A549 (cell line): ENCODE measurements around the gene HAUS6. TPM values are rescaled to one million over a fixed set of nuclear protein-coding genes. Genes with fewer than 3 reads are reported as not detected.

Experiments used
- ATAC-seq, 2 experiments: fragments of 200-7000 bp in 1 of 2; fragments of >200 bp in 1 of 2; cut with Nextera tagmentation in 1 of 2; cut with Tn5 transposase in 1 of 2; 3 replicates each; pipeline versions ENCODE4 v1.8.0 to v1.9.1; 2018 to 2020; ENCODE audit warnings: mild to moderate bottlenecking in 1 of 2, moderate library complexity in 1 of 2
- CTCF ChIA-PET: fragments of 300-600 bp; sonication (Branson Sonifier 250); formaldehyde crosslinking; extraction: SDS; loops from one replicate; lab custom pipeline; 2021; ENCODE audit warnings: antibody characterized with exemption, inconsistent platforms; lab: Yijun Ruan, JAX
- POLR2A ChIA-PET: fragments of 350-600 bp; formaldehyde crosslinking; extraction: SDS; loops from one replicate; lab custom pipeline; 2021; ENCODE audit warnings: antibody characterized with exemption, inconsistent platforms; lab: Yijun Ruan, JAX
- DNase-seq, 2 experiments: peaks; one replicate each; pipeline versions ENCODE4 v3.0.0 to v3.0.0-alpha.2; 2011 to 2016; ENCODE audit warnings: low read depth in 1 of 2, low spot score in 1 of 2
- FAIRE-seq: peaks from 2 replicates; lab custom pipeline; 2011; peaks lifted over from hg19 to GRCh38; lab: Jason Lieb, UNC
- H3K27ac ChIP-seq, 2 experiments: fragments of >200 bp; sonication (Bioruptor Twin); formaldehyde crosslinking; 3 replicates each; pipeline ENCODE4 v1.5.1; 2016 to 2017
- H3K4me1 ChIP-seq: fragments of >200 bp; sonication (Bioruptor Twin); formaldehyde crosslinking; 3 replicates; pipeline ENCODE4 v1.6.1; 2016
- H3K4me2 ChIP-seq: fragments of >200 bp; sonication (Bioruptor Twin); formaldehyde crosslinking; 3 replicates; pipeline ENCODE4 v1.6.1; 2016
- H3K4me3 ChIP-seq: fragments of >200 bp; sonication (Bioruptor Twin); formaldehyde crosslinking; 3 replicates; pipeline ENCODE4 v1.5.1; 2016
- H3K9me3 ChIP-seq: fragments of >200 bp; sonication (Bioruptor Twin); formaldehyde crosslinking; 3 replicates; pipeline ENCODE4 v1.6.1; 2016
- ATOH8 ChIP-seq: fragments of 250-450 bp; sonication (Bioruptor Pico); IDR thresholded peaks from 2 replicates; pipeline ENCODE4 v1.5.0; 2020; ENCODE audit warnings: low read depth, mild to moderate bottlenecking, moderate library complexity
- BCL3 ChIP-seq: fragments of >200 bp; sonication (Bioruptor Twin); formaldehyde crosslinking; IDR thresholded peaks from 3 replicates; pipeline ENCODE4 v1.6.1; 2016
- BHLHE40 ChIP-seq: IDR thresholded peaks from 2 replicates; pipeline ENCODE4 v1.6.1; 2012; ENCODE audit warnings: low read depth, low read length, inconsistent platforms
- CBX8 ChIP-seq: fragments of 200-600 bp; sonication (generic); IDR thresholded peaks from 2 replicates; pipeline ENCODE4 v1.6.1; 2016
- CEBPB ChIP-seq, 2 experiments: fragments of >200 bp in 1 of 2; sonication (Bioruptor Twin) in 1 of 2; formaldehyde crosslinking in 1 of 2; IDR thresholded peaks; 2 replicates each; pipeline ENCODE4 v1.6.1; 2012 to 2016
- CHD4 ChIP-seq: fragments of 200-600 bp; sonication (generic); IDR thresholded peaks from 2 replicates; pipeline ENCODE4 v1.6.1; 2016; ENCODE audit warnings: antibody characterized with exemption, mild to moderate bottlenecking, borderline replicate concordance
- E2F6 ChIP-seq: IDR thresholded peaks from 2 replicates; pipeline ENCODE4 v1.6.1; 2012; ENCODE audit warnings: low read depth, borderline replicate concordance
- EHMT2 ChIP-seq: fragments of 200-600 bp; sonication (generic); IDR thresholded peaks from 2 replicates; pipeline ENCODE4 v1.6.1; 2016; ENCODE audit warnings: antibody characterized with exemption, low read depth, mild to moderate bottlenecking, moderate library complexity
- EP300 ChIP-seq, 2 experiments: fragments of >200 bp; sonication (Bioruptor Twin); formaldehyde crosslinking; IDR thresholded peaks; 2 replicates in 1 of 2; 3 replicates in 1 of 2; pipeline ENCODE4 v1.6.1; 2016 to 2017
- ESRRA ChIP-seq: fragments of 150-350 bp; IDR thresholded peaks from 2 replicates; pipeline ENCODE4 v1.6.1; 2014; ENCODE audit warnings: mild to moderate bottlenecking, low read length, borderline replicate concordance
- FOSL2 ChIP-seq, 2 experiments: fragments of 450-650 bp in 1 of 2; fragments of >200 bp in 1 of 2; sonication (Bioruptor Twin) in 1 of 2; formaldehyde crosslinking; IDR thresholded peaks; 2 replicates each; pipeline versions ENCODE4 v1.5.0 to v1.6.1; 2016 to 2020; ENCODE audit warnings: mild to moderate bottlenecking in 1 of 2, moderate library complexity in 1 of 2
- HEYL ChIP-seq: fragments of 250-450 bp; sonication (Bioruptor Pico); IDR thresholded peaks from 2 replicates; pipeline ENCODE4 v1.8.0; 2021; ENCODE audit warnings: mild to moderate bottlenecking, moderate library complexity
- HOXB13 ChIP-seq: fragments of 250-450 bp; sonication (Bioruptor Pico); IDR thresholded peaks from 2 replicates; pipeline ENCODE4 v1.5.0; 2020; ENCODE audit warnings: low read depth, mild to moderate bottlenecking, moderate library complexity
- HOXB5 ChIP-seq: fragments of 250-450 bp; sonication (Bioruptor Pico); IDR thresholded peaks from 2 replicates; pipeline ENCODE4 v1.5.0; 2020; ENCODE audit warnings: mild to moderate bottlenecking, moderate library complexity
- JUN ChIP-seq, 2 experiments: fragments of >200 bp; sonication (Bioruptor Twin); formaldehyde crosslinking; IDR thresholded peaks; 2 replicates in 1 of 2; 3 replicates in 1 of 2; pipeline ENCODE4 v1.6.1; 2016 to 2017
- JUNB ChIP-seq: fragments of >200 bp; sonication (Bioruptor Twin); formaldehyde crosslinking; IDR thresholded peaks from 2 replicates; pipeline ENCODE4 v1.6.1; 2016
- KDM5A ChIP-seq: fragments of 200-600 bp; sonication (generic); IDR thresholded peaks from 2 replicates; pipeline ENCODE4 v1.6.1; 2016; ENCODE audit warnings: antibody characterized with exemption, mild to moderate bottlenecking
- MAZ ChIP-seq: fragments of 150-350 bp; IDR thresholded peaks from 2 replicates; pipeline ENCODE4 v1.6.1; 2014; ENCODE audit warnings: antibody characterized with exemption, low read depth, low read length, borderline replicate concordance
- MYC ChIP-seq: IDR thresholded peaks from 2 replicates; pipeline ENCODE4 v1.6.1; 2012; ENCODE audit warnings: mild to moderate bottlenecking, inconsistent platforms, low read length, improper control_type of control experiment, borderline replicate concordance
- NFE2L2 ChIP-seq: fragments of 150-350 bp; conservative IDR thresholded peaks from 2 replicates; pipeline ENCODE4 v1.6.1; 2014; ENCODE audit warnings: low read length
- PHF8 ChIP-seq: fragments of 200-600 bp; sonication (generic); IDR thresholded peaks from 2 replicates; pipeline ENCODE4 v1.6.1; 2016; ENCODE audit warnings: low read depth, mild to moderate bottlenecking, antibody characterized with exemption, moderate library complexity, borderline replicate concordance
- POLR2A ChIP-seq: IDR thresholded peaks from 2 replicates; pipeline ENCODE4 v1.6.1; 2012; ENCODE audit warnings: mild to moderate bottlenecking, low read length
- RARB ChIP-seq: fragments of 250-450 bp; sonication (Bioruptor Pico); IDR thresholded peaks from 2 replicates; pipeline ENCODE4 v1.8.0; 2021; ENCODE audit warnings: mild to moderate bottlenecking, moderate library complexity
- SMC3 ChIP-seq: fragments of >200 bp; sonication (Bioruptor Twin); formaldehyde crosslinking; IDR thresholded peaks from 3 replicates; pipeline ENCODE4 v1.6.1; 2018; ENCODE audit warnings: inconsistent platforms
- SREBF2 ChIP-seq: fragments of 450-650 bp; IDR thresholded peaks from 2 replicates; pipeline ENCODE4 v1.6.1; 2014; ENCODE audit warnings: mild to moderate bottlenecking, moderate library complexity
- TFCP2L1 ChIP-seq: fragments of 250-450 bp; sonication (Bioruptor Pico); IDR thresholded peaks from 2 replicates; pipeline ENCODE4 v1.5.0; 2021; ENCODE audit warnings: mild to moderate bottlenecking
- USF2 ChIP-seq: fragments of 450-650 bp; IDR thresholded peaks from 2 replicates; pipeline ENCODE4 v1.6.1; 2014; ENCODE audit warnings: antibody characterized with exemption
- ZNF302 ChIP-seq: fragments of 250-450 bp; sonication (Bioruptor Pico); IDR thresholded peaks from 2 replicates; pipeline ENCODE4 v1.9.0; 2021; ENCODE audit warnings: inconsistent platforms, mild to moderate bottlenecking, moderate library complexity
- ZSCAN20 ChIP-seq: fragments of 250-450 bp; sonication (Bioruptor Pico); IDR thresholded peaks from 2 replicates; pipeline ENCODE4 v1.8.0; 2022; ENCODE audit warnings: mild to moderate bottlenecking, moderate library complexity
- WGBS: methylation state at CpG from one replicate; pipeline ENCODE4 v1.1.6; 2017; ENCODE audit errors: missing lambda C conversion rate; 5-methylcytosine and 5-hydroxymethylcytosine counted together
- polyA plus RNA-seq, 4 experiments: library from polyadenylated mRNA; depleted of rRNA in 3 of 4; stranded (reverse); fragments of >200 nt; fragmentation: RNase III in 1 of 4; extraction: RNeasy Plus Mini Kit Qiagen cat#74134 plus additional on column Dnase treatment in 1 of 4; gene quantifications; 2 replicates in 3 of 4; 3 replicates in 1 of 4; pipeline ENCODE4 v1.2.3, GENCODE V29; 2011 to 2017
- TF ChIP-seq, protein P1 (sequence below): fragments of >200 bp; sonication (Bioruptor Twin); formaldehyde crosslinking; IDR thresholded peaks from 3 replicates; pipeline ENCODE4 v1.5.1; 2016
- TF ChIP-seq, protein P2 (sequence below): fragments of >200 bp; sonication (Bioruptor Twin); formaldehyde crosslinking; IDR thresholded peaks from 2 replicates; pipeline ENCODE4 v1.6.1; 2016
- TF ChIP-seq, protein P3 (sequence below): fragments of 150-350 bp; IDR thresholded peaks from 2 replicates; pipeline ENCODE4 v1.6.1; 2014; ENCODE audit warnings: low read depth, mild to moderate bottlenecking, low read length

The HAUS6 gene
- polyA plus RNA-seq, 2 of the 4 experiments (the other 2 are of a cell fraction): 22.4 to 34.6 TPM

DNA sequence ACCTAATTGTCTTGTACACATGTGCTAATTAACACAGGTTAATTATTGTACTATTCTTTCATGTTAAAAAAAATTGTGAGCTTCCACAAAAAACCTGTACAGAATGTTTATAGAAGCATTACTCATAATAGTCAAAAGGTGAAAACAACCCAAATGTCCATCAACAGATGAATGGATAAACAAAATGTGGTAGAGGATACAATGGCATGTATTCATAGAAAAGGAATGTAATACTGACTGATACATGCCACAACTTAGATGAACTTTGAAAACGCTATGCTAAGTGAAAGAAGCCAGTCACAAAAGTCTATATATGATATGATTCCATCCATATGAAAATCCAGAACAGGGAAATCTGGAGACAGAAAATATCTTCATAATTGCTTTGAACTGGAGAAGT, 27.9 kb downstream of the HAUS6 start (continued):
- TF ChIP-seq, protein P1, sequence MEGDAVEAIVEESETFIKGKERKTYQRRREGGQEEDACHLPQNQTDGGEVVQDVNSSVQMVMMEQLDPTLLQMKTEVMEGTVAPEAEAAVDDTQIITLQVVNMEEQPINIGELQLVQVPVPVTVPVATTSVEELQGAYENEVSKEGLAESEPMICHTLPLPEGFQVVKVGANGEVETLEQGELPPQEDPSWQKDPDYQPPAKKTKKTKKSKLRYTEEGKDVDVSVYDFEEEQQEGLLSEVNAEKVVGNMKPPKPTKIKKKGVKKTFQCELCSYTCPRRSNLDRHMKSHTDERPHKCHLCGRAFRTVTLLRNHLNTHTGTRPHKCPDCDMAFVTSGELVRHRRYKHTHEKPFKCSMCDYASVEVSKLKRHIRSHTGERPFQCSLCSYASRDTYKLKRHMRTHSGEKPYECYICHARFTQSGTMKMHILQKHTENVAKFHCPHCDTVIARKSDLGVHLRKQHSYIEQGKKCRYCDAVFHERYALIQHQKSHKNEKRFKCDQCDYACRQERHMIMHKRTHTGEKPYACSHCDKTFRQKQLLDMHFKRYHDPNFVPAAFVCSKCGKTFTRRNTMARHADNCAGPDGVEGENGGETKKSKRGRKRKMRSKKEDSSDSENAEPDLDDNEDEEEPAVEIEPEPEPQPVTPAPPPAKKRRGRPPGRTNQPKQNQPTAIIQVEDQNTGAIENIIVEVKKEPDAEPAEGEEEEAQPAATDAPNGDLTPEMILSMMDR: no peak
- no peak for TF ChIP-seq HEYL (CRISPR knock-in tag)
- no peak for TF ChIP-seq CHD4
- TF ChIP-seq NFE2L2: no peak
- no peak for TF ChIP-seq CEBPB (IDR thresholded peaks at IDR 0.05)
- TF ChIP-seq ZNF302 (CRISPR knock-in tag): no peak
- no peak for TF ChIP-seq SREBF2

- POLR2A ChIA-PET: no interaction called here
- FAIRE-seq (no peak), ATAC-seq (no peak), DNase-seq (no peak)
- Histone ChIP-seq H3K4me1 (no peaks in the 10 kb centered on the region), H3K9me3 (no peaks in the 10 kb centered on the region; the same call in 2 of the 3 replicates), H3K4me2 (no peak overlapping the region), H3K27ac (no peak overlapping the region), H3K4me3 (no peak overlapping the region)
- CTCF ChIA-PET: interaction anchor here (0.6 kb wide), 1 partner anchor 1249 kb away, joined by 3 read pairs; no protein-coding TSS in a partner anchor
- no peak for TF ChIP-seq ATOH8
- TF ChIP-seq HOXB5 (CRISPR knock-in tag): no peak
- TF ChIP-seq HOXB13 (CRISPR knock-in tag): no peak
- TF ChIP-seq SMC3: no peak
- no peak for TF ChIP-seq MAZ
- TF ChIP-seq KDM5A: no peak
- TF ChIP-seq EP300 (IDR thresholded peaks at IDR 0.05): no peak
- TF ChIP-seq FOSL2 (IDR thresholded peaks at IDR 0.05): no peak
- no peak for TF ChIP-seq FOSL2 (CRISPR knock-in tag; IDR thresholded peaks at IDR 0.05)
- TF ChIP-seq HEYL (CRISPR knock-in tag): no peak
- TF ChIP-seq ESRRA: no peak
- no peak for TF ChIP-seq E2F6
- TF ChIP-seq BCL3: no peak
- no peak for TF ChIP-seq MYC
- no peak for TF ChIP-seq RARB (CRISPR knock-in tag)
- no peak for TF ChIP-seq SREBF2
- no peak for TF ChIP-seq POLR2A
- no peak for TF ChIP-seq CHD4
- TF ChIP-seq CBX8: no peak
- 94% methylated on average over 2 of the region's 2 CpGs for WGBS
These were observed 28.5 kb downstream of the HAUS6 start for GRCh38 chr9:19074229-19074628.

DNA sequence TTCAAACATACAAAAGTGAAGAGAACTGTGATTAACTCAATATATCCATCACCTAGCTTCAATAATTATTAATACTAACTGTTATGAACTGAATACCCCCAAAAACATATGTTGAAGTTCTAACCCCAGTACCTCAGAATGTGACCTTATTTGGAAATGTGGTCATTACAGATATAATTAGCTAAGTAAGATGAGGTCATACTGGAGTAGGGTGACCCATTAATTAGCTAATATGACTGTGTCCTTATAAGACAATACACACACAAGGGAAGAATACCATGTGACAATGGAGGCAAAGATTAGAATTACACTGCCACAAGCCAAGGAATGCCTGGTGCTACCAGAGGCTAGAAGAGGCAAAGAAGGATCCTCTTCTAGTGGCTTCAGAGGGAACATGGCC, 45.7 kb downstream of the HAUS6 start:
- ATAC-seq: no peak
- ChIA-PET CTCF (interaction anchor here (1.7 kb wide), 1 partner anchor 29 kb away, joined by 9 read pairs; no protein-coding TSS in a partner anchor), POLR2A (interaction anchor here (1.1 kb wide), 1 partner anchor 10 kb away, joined by 7 read pairs; no protein-coding TSS in a partner anchor)
- Histone ChIP-seq H3K4me3 (no peak overlapping the region), H3K9me3 (no peaks in the 10 kb centered on the region), H3K4me2 (no peak overlapping the region), H3K27ac (no peak overlapping the region), H3K4me1 (0 out of 3 replicates have a peak, but pooled peaks cover under 1% of the 10 kb centered on the region)
- FAIRE-seq: peak; percentile 28
- DNase-seq: no peak
- TF ChIP-seq PHF8 (no peak), USF2 (no peak), TFCP2L1 (CRISPR knock-in tag) (no peak), ZSCAN20 (CRISPR knock-in tag) (no peak), JUN (IDR thresholded peaks at IDR 0.05) (no peak), BHLHE40 (no peak), JUNB (no peak), CBX8 (no peak), MAZ (no peak), EHMT2 (no peak)
- TF ChIP-seq, protein P2, sequence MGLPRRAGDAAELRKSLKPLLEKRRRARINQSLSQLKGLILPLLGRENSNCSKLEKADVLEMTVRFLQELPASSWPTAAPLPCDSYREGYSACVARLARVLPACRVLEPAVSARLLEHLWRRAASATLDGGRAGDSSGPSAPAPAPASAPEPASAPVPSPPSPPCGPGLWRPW: no peak
- TF ChIP-seq, protein P3, sequence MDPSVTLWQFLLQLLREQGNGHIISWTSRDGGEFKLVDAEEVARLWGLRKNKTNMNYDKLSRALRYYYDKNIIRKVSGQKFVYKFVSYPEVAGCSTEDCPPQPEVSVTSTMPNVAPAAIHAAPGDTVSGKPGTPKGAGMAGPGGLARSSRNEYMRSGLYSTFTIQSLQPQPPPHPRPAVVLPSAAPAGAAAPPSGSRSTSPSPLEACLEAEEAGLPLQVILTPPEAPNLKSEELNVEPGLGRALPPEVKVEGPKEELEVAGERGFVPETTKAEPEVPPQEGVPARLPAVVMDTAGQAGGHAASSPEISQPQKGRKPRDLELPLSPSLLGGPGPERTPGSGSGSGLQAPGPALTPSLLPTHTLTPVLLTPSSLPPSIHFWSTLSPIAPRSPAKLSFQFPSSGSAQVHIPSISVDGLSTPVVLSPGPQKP: no peak
